Tibial artery (tissue), 4 donors: ENCODE data around the gene DNAJB13.

Experiments
- DNase-seq, 2 donors: peaks; one replicate each; pipeline ENCODE4 v3.0.0-alpha.2; 2019
- H3K27ac ChIP-seq, 2 donors: fragments of 200-600 bp; sonication (generic) in 1 of 2; 1 replicate in 1 of 2; 2 replicates in 1 of 2; pipeline ENCODE4 v1.5.1; 2018 to 2019; ENCODE audit warnings: mild to moderate bottlenecking in 1 of 2
- H3K27me3 ChIP-seq, 2 donors: fragments of 200-600 bp; sonication (generic) in 1 of 2; one replicate each; pipeline versions ENCODE4 v1.5.1 to v1.6.0; 2016 to 2019
- H3K36me3 ChIP-seq, 3 donors: fragments of 200-600 bp; sonication (generic) in 2 of 3; one replicate each; pipeline ENCODE4 v1.5.1; 2016 to 2019; ENCODE audit warnings: mild to moderate bottlenecking in 2 of 3
- H3K4me1 ChIP-seq, 4 donors: fragments of 200-600 bp; sonication (generic) in 2 of 4; 1 replicate in 3 of 4; 2 replicates in 1 of 4; pipeline ENCODE4 v1.5.1; 2016 to 2019
- H3K4me3 ChIP-seq, 2 donors: fragments of 200-600 bp; sonication (generic) in 1 of 2; 1 replicate in 1 of 2; 2 replicates in 1 of 2; pipeline ENCODE4 v1.5.1; 2018 to 2019; ENCODE audit warnings: mild to moderate bottlenecking in 2 of 2
- H3K9me3 ChIP-seq, 3 donors: fragments of 200-600 bp; sonication (generic) in 1 of 3; one replicate each; pipeline ENCODE4 v1.5.1; 2016 to 2019
- CTCF ChIP-seq, 2 experiments: fragments of 200-600 bp in 1 of 2; fragments of 450-650 bp in 1 of 2; IDR thresholded peaks; one replicate each; pipeline ENCODE4 v1.5.1; 2017 to 2019; ENCODE audit warnings: antibody characterized with exemption in 2 of 2, mild to moderate bottlenecking in 1 of 2, moderate library complexity in 1 of 2
- intact Hi-C: fragments of 100-400 bp; cut with DNase I; formaldehyde crosslinking; loops from one replicate; pipeline ENCODE4 v1.15.0; 2023; ENCODE audit warnings: low total_unique reads

DNAJB13 gene

DNA sequence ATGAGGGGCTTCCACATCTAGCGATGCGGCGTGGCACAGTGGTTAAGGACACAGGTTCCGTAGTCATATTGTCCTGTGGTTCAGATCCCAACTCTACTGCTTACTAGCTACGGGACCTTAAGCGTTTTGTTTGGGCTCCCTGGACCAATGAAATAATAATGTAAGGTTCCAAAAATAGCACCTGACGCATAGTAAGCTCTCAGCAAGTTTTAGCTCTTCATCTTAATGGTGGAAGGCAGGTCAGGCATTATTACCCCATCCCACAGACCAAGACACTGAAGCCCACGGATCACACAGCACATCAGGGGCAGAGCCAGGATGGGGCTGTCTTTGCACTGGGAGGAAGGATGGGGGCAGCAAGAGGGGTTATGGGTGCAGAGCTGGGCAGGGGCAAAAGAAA is 13.0 kb downstream of the DNAJB13 start:
- intact Hi-C loops = loop anchor here (10.0 kb wide), 2 partner anchors 61 to 211 kb away; partner anchors contain the start of genes C2CD3 and PPME1
- Histone ChIP-seq H3K27me3 (no peaks in the 10 kb centered on the region), H3K4me1 (peaks cover 0 to 10% (median 6%) of the 10 kb centered on the region in 4 donors), H3K4me3 (no peak overlapping the region), H3K27ac (no peak overlapping the region), H3K36me3 (no peaks in the 10 kb centered on the region), H3K9me3 (no peaks in the 10 kb centered on the region)
- peak in 1 of 2 donors; percentile 17 for DNase-seq
- no peak for TF ChIP-seq CTCF (IDR thresholded peaks at IDR 0.05)

DNA sequence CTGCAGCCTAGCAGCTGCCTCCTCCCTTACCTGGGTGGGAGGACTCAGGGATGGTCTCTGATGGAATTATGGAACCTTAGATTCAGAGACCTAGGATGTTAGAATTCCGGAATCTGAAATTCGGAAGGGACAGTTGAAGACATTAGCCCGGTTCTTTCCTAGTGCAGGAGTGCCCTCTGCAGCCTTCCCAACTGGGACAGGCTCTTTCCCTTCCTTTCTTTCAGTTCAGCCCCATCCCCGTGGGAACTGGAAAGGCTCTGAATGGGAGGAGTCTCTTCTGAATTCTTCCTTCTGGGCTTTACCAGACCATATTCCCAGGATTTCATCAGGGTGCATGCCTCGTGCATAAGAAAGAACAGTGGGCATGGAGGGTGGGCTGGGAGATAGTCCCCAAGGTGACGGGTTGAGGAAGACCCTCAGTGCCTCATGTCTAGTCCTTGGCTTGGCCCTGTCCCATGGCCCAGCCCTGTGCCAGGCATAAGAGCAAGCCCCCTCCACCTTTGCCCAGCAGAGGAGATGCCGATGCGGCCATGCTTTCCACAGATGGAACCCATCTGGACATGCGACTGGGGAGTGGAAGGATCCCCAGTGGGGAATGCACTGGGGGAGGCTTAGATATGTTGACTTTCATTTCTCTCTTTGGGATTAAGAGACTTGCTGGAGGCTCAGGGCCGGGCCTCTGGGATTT is 14.4 kb downstream of the DNAJB13 start:
- peak in 1 of 2 donors; percentile 43 for DNase-seq
- no peak overlapping the region for H3K27ac ChIP-seq
- H3K27me3 ChIP-seq = no peaks in the 10 kb centered on the region
- no peaks in the 10 kb centered on the region for H3K9me3 ChIP-seq
- TF ChIP-seq CTCF (IDR thresholded peaks at IDR 0.05) = no peak
- no peaks in the 10 kb centered on the region for H3K36me3 ChIP-seq
- intact Hi-C loops = loop anchor here (10.0 kb wide), 2 partner anchors 60 to 210 kb away; partner anchors contain the start of genes C2CD3 and PPME1
- H3K4me3 ChIP-seq = no peak overlapping the region
- H3K4me1 ChIP-seq = peaks cover 0 to 10% (median 6%) of the 10 kb centered on the region in 4 donors

DNA sequence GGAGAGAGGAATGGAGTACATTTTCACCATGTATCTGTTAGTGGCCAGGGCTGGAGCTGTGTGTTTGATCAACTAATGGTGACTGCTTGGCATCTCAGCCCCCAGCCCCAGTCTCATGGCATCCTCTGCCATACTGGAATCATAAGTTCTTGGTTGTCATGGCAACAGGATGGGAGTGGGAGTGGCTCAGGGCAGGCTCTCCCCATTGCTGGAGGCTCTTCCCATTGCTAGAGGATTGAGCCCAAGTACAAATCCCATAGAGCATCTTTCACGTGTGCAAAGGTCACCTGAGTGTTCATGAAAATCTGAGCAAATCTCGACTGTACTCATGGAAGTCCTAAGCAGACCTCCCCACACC is 14.9 kb downstream of the DNAJB13 start:
- Histone ChIP-seq H3K4me3 (no peak overlapping the region), H3K4me1 (peaks cover 0 to 10% (median 6%) of the 10 kb centered on the region in 4 donors), H3K27me3 (no peaks in the 10 kb centered on the region), H3K36me3 (no peaks in the 10 kb centered on the region), H3K27ac (no peak overlapping the region), H3K9me3 (no peaks in the 10 kb centered on the region)
- intact Hi-C loops = loop anchor here (10.0 kb wide), 2 partner anchors 59 to 209 kb away; partner anchors contain the start of genes C2CD3 and PPME1
- DNase-seq = no peak
- TF ChIP-seq CTCF (IDR thresholded peaks at IDR 0.05) = no peak

DNA sequence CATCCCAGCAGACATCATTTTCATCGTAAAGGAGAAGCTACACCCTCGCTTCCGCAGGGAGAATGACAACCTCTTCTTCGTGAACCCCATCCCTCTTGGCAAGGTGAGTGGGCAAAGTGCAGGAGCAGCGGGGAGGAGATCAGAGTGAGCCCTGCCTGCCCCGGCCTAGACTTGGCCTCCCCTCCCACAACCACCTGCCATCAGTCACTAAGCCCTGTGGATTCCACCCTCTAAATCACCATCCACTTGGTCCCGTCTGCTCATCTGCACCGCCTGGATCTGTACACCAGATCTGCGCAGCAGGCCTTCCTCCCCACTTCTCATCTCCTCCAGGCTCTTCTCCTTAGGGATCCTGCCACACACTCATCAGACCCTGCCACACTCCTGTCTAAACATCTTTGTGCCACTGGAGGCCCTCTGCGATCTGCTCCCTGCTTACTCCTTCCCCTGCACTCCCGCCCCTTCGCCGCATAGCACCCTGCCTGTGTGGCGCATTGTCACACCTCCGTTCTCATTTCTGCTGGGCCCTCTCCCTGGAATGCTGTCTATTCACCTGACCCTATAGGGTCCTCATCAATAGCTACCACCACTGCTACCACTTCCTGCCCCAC is 17.6 kb downstream of the DNAJB13 start:
- peaks cover 0 to 10% (median 6%) of the 10 kb centered on the region in 4 donors for H3K4me1 ChIP-seq
- intact Hi-C loops = loop anchor here (10.0 kb wide), 2 partner anchors 56 to 206 kb away; partner anchors contain the start of genes C2CD3 and PPME1
- H3K36me3 ChIP-seq = no peaks in the 10 kb centered on the region
- no peak overlapping the region for H3K27ac ChIP-seq
- H3K9me3 ChIP-seq = no peaks in the 10 kb centered on the region
- H3K4me3 ChIP-seq = no peak overlapping the region
- no peak for DNase-seq
- no peak for TF ChIP-seq CTCF (IDR thresholded peaks at IDR 0.05)
- H3K27me3 ChIP-seq = no peaks in the 10 kb centered on the region

- intact Hi-C loops = loop anchor here (10.0 kb wide), 2 partner anchors 56 to 206 kb away; partner anchors contain the start of genes C2CD3 and PPME1
- H3K4me3 ChIP-seq = no peak overlapping the region
- DNase-seq = no peak
- no peak overlapping the region for H3K27ac ChIP-seq
- no peak for TF ChIP-seq CTCF (IDR thresholded peaks at IDR 0.05)
- H3K27me3 ChIP-seq = no peaks in the 10 kb centered on the region
- peaks cover 0 to 2% (median 0%) of the 10 kb centered on the region in 3 donors for H3K36me3 ChIP-seq
- peaks cover 0 to 8% (median 4%) of the 10 kb centered on the region in 4 donors for H3K4me1 ChIP-seq
- no peaks in the 10 kb centered on the region for H3K9me3 ChIP-seq
These were observed 18.3 kb downstream of the DNAJB13 start for GRCh38 chr11:73969091-73969490.
